GM12878 (cell line): ENCODE data around the gene KNSTRN. TPM values are rescaled to one million over a fixed set of nuclear protein-coding genes. Genes with fewer than 3 reads are reported as not detected.

ENCODE experiments used
- ATAC-seq: fragments of 200-7000 bp; cut with Tn5 transposase; 3 replicates; pipeline ENCODE4 v1.9.1; 2020; ENCODE audit warnings: mild to moderate bottlenecking, moderate library complexity
- BruUV-seq: library from RNA; stranded (reverse); fragments of 400-500 nt; replicated peaks from 2 replicates; lab custom pipeline; 2021; lab: Mats Ljungman, UMichigan
- CTCF ChIA-PET: fragments of 300-600 bp; sonication (Branson Sonifier 250); formaldehyde crosslinking; extraction: SDS; loops from one replicate; lab custom pipeline; 2021; ENCODE audit warnings: inconsistent platforms; lab: Yijun Ruan, JAX
- POLR2A ChIA-PET: fragments of 350-600 bp; formaldehyde crosslinking; extraction: SDS; loops from one replicate; lab custom pipeline; 2021; ENCODE audit warnings: inconsistent platforms; lab: Charles Lee
- RAD21 ChIA-PET: fragments of 300-600 bp; sonication (Branson Sonifier 250); formaldehyde crosslinking; loops from one replicate; lab custom pipeline; 2023; ENCODE audit warnings: antibody characterized with exemption; ENCODE audit not compliant: unreplicated experiment; lab: Charles Lee
- SMC1A ChIA-PET: fragments of 300-600 bp; sonication (Branson Sonifier 250); formaldehyde crosslinking; loops from one replicate; lab custom pipeline; 2023; ENCODE audit not compliant: unreplicated experiment, uncharacterized antibody; lab: Charles Lee
- DNase-seq: peaks from one replicate; pipeline ENCODE4 v3.0.0-alpha.2; 2011; ENCODE audit warnings: low read depth, low spot score
- FAIRE-seq: peaks from 3 replicates; lab custom pipeline; 2011; peaks lifted over from hg19 to GRCh38; lab: Jason Lieb, UNC
- H2AFZ ChIP-seq: 2 replicates; pipeline ENCODE4 v1.6.0; 2011; ENCODE audit warnings: low read depth, low read length, control low read depth; ENCODE audit not compliant: control insufficient read depth
- H3K27ac ChIP-seq: 2 replicates; pipeline ENCODE4 v1.5.1; 2011; ENCODE audit warnings: control low read depth; ENCODE audit not compliant: control insufficient read depth, insufficient read depth
- H3K27me3 ChIP-seq, 2 experiments: replicated peaks in 1 of 2; 2 replicates each; pipeline versions ENCODE4 v1.6.0 to v1.6.1; 2011; ENCODE audit warnings: low read length in 1 of 2; ENCODE audit not compliant: control insufficient read depth in 2 of 2, insufficient read depth in 2 of 2
- H3K36me3 ChIP-seq, 2 experiments: 2 replicates each; pipeline ENCODE4 v1.5.1; 2011; ENCODE audit warnings: low read length in 1 of 2; ENCODE audit not compliant: control insufficient read depth in 2 of 2, insufficient read depth in 2 of 2
- H3K4me1 ChIP-seq: 2 replicates; pipeline ENCODE4 v1.6.1; 2011; ENCODE audit warnings: mild to moderate bottlenecking, low read length, moderate library complexity, mixed read lengths; ENCODE audit not compliant: control insufficient read depth, insufficient read depth
- H3K4me2 ChIP-seq: 2 replicates; pipeline ENCODE4 v1.6.0; 2011; ENCODE audit warnings: control low read depth; ENCODE audit not compliant: control insufficient read depth, insufficient read depth
- H3K4me3 ChIP-seq: fragments of 200-600 bp; sonication (generic); 2 replicates; pipeline ENCODE4 v1.5.1; 2016
- H3K79me2 ChIP-seq: 2 replicates; pipeline ENCODE4 v1.6.0; 2011; ENCODE audit warnings: low read length; ENCODE audit not compliant: control insufficient read depth, insufficient read depth
- H3K9ac ChIP-seq: 2 replicates; pipeline ENCODE4 v1.8.0; 2011; ENCODE audit warnings: low read length, control low read depth, mixed read lengths; ENCODE audit not compliant: control insufficient read depth, insufficient read depth
- H3K9me3 ChIP-seq: replicated peaks from 3 replicates; pipeline ENCODE4 v1.5.1; 2011; ENCODE audit warnings: mild to moderate bottlenecking, low read length; ENCODE audit not compliant: control insufficient read depth, insufficient read depth
- H4K20me1 ChIP-seq: 2 replicates; pipeline ENCODE4 v1.6.0; 2011; ENCODE audit not compliant: control insufficient read depth, insufficient read depth
- ATF3 ChIP-seq: IDR thresholded peaks from 2 replicates; pipeline ENCODE4 v1.6.1; 2011; ENCODE audit warnings: low read depth, mild to moderate bottlenecking, low read length, moderate library complexity, borderline replicate concordance; ENCODE audit errors: extremely low read depth
- BCLAF1 ChIP-seq: fragments of 450-650 bp; IDR thresholded peaks from 2 replicates; pipeline ENCODE4 v1.6.1; 2017; ENCODE audit warnings: antibody characterized with exemption, mild to moderate bottlenecking, moderate library complexity
- CHD1 ChIP-seq: IDR thresholded peaks from 2 replicates; pipeline ENCODE4 v1.6.1; 2012; ENCODE audit warnings: low read depth, low read length, improper control_type of control experiment
- E2F8 ChIP-seq: fragments of 450-650 bp; IDR thresholded peaks from 2 replicates; pipeline ENCODE4 v1.6.1; 2018; ENCODE audit warnings: mild to moderate bottlenecking, low read depth, moderate library complexity; ENCODE audit not compliant: partially characterized antibody
- FOXK2 ChIP-seq: fragments of 450-650 bp; IDR thresholded peaks from 2 replicates; pipeline ENCODE4 v1.6.1; 2017; ENCODE audit warnings: mild to moderate bottlenecking, moderate library complexity
- IKZF1 ChIP-seq: fragments of 450-650 bp; conservative IDR thresholded peaks from 2 replicates; pipeline ENCODE4 v1.6.1; 2017; ENCODE audit warnings: antibody characterized with exemption, mild to moderate bottlenecking
- KAT2A ChIP-seq: conservative IDR thresholded peaks from 2 replicates; pipeline ENCODE4 v1.6.1; 2011; ENCODE audit warnings: low read depth, low read length; ENCODE audit not compliant: control insufficient read depth
- LARP7 ChIP-seq: fragments of 450-650 bp; IDR thresholded peaks from 2 replicates; pipeline ENCODE4 v1.6.1; 2017; ENCODE audit warnings: mild to moderate bottlenecking
- NBN ChIP-seq: fragments of 450-650 bp; IDR thresholded peaks from 2 replicates; pipeline ENCODE4 v1.6.1; 2016
- NRF1 ChIP-seq: conservative IDR thresholded peaks from 2 replicates; pipeline ENCODE4 v1.6.1; 2011; ENCODE audit warnings: mild to moderate bottlenecking, low read depth, low read length, improper control_type of control experiment
- PBX3 ChIP-seq: IDR thresholded peaks from 2 replicates; pipeline ENCODE4 v1.6.1; 2011; ENCODE audit warnings: mild to moderate bottlenecking, low read depth, low read length, moderate library complexity; ENCODE audit not compliant: insufficient replicate concordance
- SIX5 ChIP-seq: IDR thresholded peaks from 2 replicates; pipeline ENCODE4 v1.6.1; 2011; ENCODE audit warnings: mild to moderate bottlenecking, low read depth, low read length, moderate library complexity; ENCODE audit not compliant: severe bottlenecking
- SUZ12 ChIP-seq: fragments of 200-600 bp; sonication (generic); IDR thresholded peaks from one replicate; pipeline ENCODE4 v1.6.1; 2018; ENCODE audit warnings: antibody characterized with exemption, mild to moderate bottlenecking; ENCODE audit not compliant: unreplicated experiment
- TCF7 ChIP-seq: IDR thresholded peaks from 2 replicates; pipeline ENCODE4 v1.6.1; 2014; ENCODE audit warnings: antibody characterized with exemption, borderline replicate concordance
- ZNF274 ChIP-seq: IDR thresholded peaks from one replicate; pipeline ENCODE4 v1.8.0; 2011; ENCODE audit not compliant: insufficient read length, insufficient read depth
- ZNF622 ChIP-seq: fragments of 450-650 bp; IDR thresholded peaks from 2 replicates; pipeline ENCODE4 v1.6.1; 2017; ENCODE audit warnings: mild to moderate bottlenecking, inconsistent platforms
- WGBS: methylation state at CpG from one replicate; pipeline ENCODE4 v1.1.6; 2016; ENCODE audit warnings: low lambda C conversion rate; ENCODE audit not compliant: insufficient replicate concordance, insufficient coverage; ENCODE audit errors: missing lambda C conversion rate; 5-methylcytosine and 5-hydroxymethylcytosine counted together
- in situ Hi-C: fragments of 300-500 bp; cut with MboI; formaldehyde crosslinking; loops from 9 replicates; pipeline ENCODE4 v1.14.3; 2018; ENCODE audit warnings: mixed read lengths
- intact Hi-C: fragments of 100-400 bp; cut with micrococcal nuclease; formaldehyde crosslinking; loops from one replicate; pipeline ENCODE4 v1.14.2; 2022; ENCODE audit not compliant: unreplicated experiment
- polyA plus RNA-seq, 11 experiments: library from polyadenylated mRNA; depleted of rRNA in 4 of 11; unstranded in 6 of 11; stranded (reverse) in 5 of 11; fragments of >200 nt; fragmentation: Nextera tagmentation in 4 of 11; fragmentation: Illumina TruSeq in 1 of 11; extraction: Ambion mirVana in 4 of 11; extraction: Trizol in 1 of 11; gene quantifications; 1 replicate in 1 of 11; 2 replicates in 10 of 11; pipeline versions ENCODE4 v1.2.1 to v1.2.3, GENCODE V29; 2011 to 2016; ENCODE audit warnings: inconsistent platforms in 2 of 11, missing spikeins in 2 of 11, low read depth in 1 of 11
- total RNA-seq, 4 experiments: library from RNA; depleted of rRNA in 3 of 4; stranded (reverse); fragments of >200 nt in 3 of 4; fragmentation: Illumina TruSeq in 1 of 4; extraction: Trizol in 1 of 4; gene quantifications; 2 replicates each; pipeline versions ENCODE4 v1.2.1 to v1.2.3, GENCODE V29; 2013 to 2021

Gene KNSTRN
- total and polyA plus RNA-seq, 10 of the 15 experiments (the other 5 are each of a cell fraction or from before 2014, with no cell fraction given): 30.3 to 72.1 (median 47.1) TPM

- 79% methylated on average over 26 of the region's 26 CpGs for WGBS
- H3K79me2 ChIP-seq: no peaks in the 10 kb centered on the region
- ChIA-PET POLR2A (no interaction called here), SMC1A (interaction anchor here (1.5 to 3.8 kb wide), 2 partner anchors 14 to 17 kb away, joined by 6 to 42 read pairs; no protein-coding TSS in a partner anchor), RAD21 (interaction anchor here (1.0 to 1.5 kb wide), 3 partner anchors 12 to 56 kb away, joined by 3 to 4 read pairs (median 4); partner anchors contain the start of gene INAFM2), CTCF (interaction anchor here (1.2 to 13.7 kb wide), 8 partner anchors 8 to 117 kb away, joined by 3 to 336 read pairs (median 8); partner anchors contain the start of genes INAFM2 and PLCB2)
- H3K27me3 ChIP-seq: no peaks in the 10 kb centered on the region; a peak in 1 of 4 replicates
- ATAC-seq (no peak), DNase-seq (no peak), FAIRE-seq (no peak)
- peaks cover 9% of the 10 kb centered on the region for H3K4me1 ChIP-seq
- no peak overlapping the region for H3K4me2 ChIP-seq
- in situ Hi-C loops (no loop called here), intact Hi-C loops (no loop called here)
- no peak overlapping the region for H3K4me3 ChIP-seq
- H3K36me3 ChIP-seq: no peaks in the 10 kb centered on the region
- H3K9ac ChIP-seq: no peak overlapping the region
- H2AFZ ChIP-seq: no peak overlapping the region
- no TSS peak for BruUV-seq
- H3K27ac ChIP-seq: no peak overlapping the region
- no peaks in the 10 kb centered on the region for H4K20me1 ChIP-seq
- H3K9me3 ChIP-seq: no peaks in the 10 kb centered on the region
- TF ChIP-seq CHD1 (no peak), BCLAF1 (no peak), SUZ12 (no peak), TCF7 (no peak), ZNF622 (no peak), SIX5 (no peak), NBN (no peak), KAT2A (no peak), FOXK2 (no peak), ATF3 (no peak), IKZF1 (no peak), NRF1 (no peak), PBX3 (no peak), LARP7 (no peak), E2F8 (no peak), ZNF274 (no peak)
Observed at GRCh38 chr15:40334941-40335795, 47.4 kb upstream of the KNSTRN start.
